ENCODE data around the gene BLVRB. TPM values are rescaled to one million over a fixed set of nuclear protein-coding genes. Genes with fewer than 3 reads are reported as not detected.
"Not testable (repeated sequence)": the region's sequence is repeated elsewhere in the genome, so short reads cannot be mapped to it uniquely, and the experiment has no call there.

The BLVRB gene
- total and polyA plus RNA-seq, 2 experiments from 2014 or later: 50.7 to 56.9 TPM

- Histone ChIP-seq H3K9me2 (ENCODE audit: insufficient read depth) (no peaks in the 10 kb centered on the region), H3K36me3 (ENCODE audit: low read depth) (no peaks in the 10 kb centered on the region), H3K27ac (peak overlapping the region; percentile 97), H4K20me1 (ENCODE audit: insufficient read depth) (no peaks in the 10 kb centered on the region), H3K9me3 (ENCODE audit: low read depth) (no peaks in the 10 kb centered on the region), H3K27me3 (replicated peaks; ENCODE audit: insufficient read depth) (no peaks in the 10 kb centered on the region), H3F3A (ENCODE audit: insufficient read depth) (peaks cover 37% of the 10 kb centered on the region), H2AFZ (peak overlapping the region; percentile 86), H3K79me2 (ENCODE audit: insufficient read depth) (peaks cover 12% of the 10 kb centered on the region; the same call in 1 of the 2 replicates), H3K4me1 (ENCODE audit: insufficient read depth) (peaks cover 16% of the 10 kb centered on the region), H3K4me2 (ENCODE audit: unreplicated experiment) (peak overlapping the region; percentile 97), H3K9ac (peak overlapping the region; percentile 96), H3K4me3 (peak overlapping the region; percentile 73)
- WGBS, 2 experiments (ENCODE audit: low coverage in 1 of 2, low lambda C conversion rate in 2 of 2, missing lambda C conversion rate in 2 of 2): 0 to 1% methylated on average over 16 to 31 of the region's 50 CpGs
- DNase-seq: peak; percentile 96
- TF ChIP-seq EZH2phosphoT487 (IDR thresholded peaks at IDR 0.05; ENCODE audit: insufficient read depth, low read depth): no peak
- no peak for TF ChIP-seq EZH2 (IDR thresholded peaks at IDR 0.05; ENCODE audit: insufficient read depth, poor library complexity, severe bottlenecking)
- in situ Hi-C loops (cut with MboI): no loop called here
Measured at GRCh38 chr19:40433391-40434216, 31.9 kb downstream of the BLVRB start.

DNA sequence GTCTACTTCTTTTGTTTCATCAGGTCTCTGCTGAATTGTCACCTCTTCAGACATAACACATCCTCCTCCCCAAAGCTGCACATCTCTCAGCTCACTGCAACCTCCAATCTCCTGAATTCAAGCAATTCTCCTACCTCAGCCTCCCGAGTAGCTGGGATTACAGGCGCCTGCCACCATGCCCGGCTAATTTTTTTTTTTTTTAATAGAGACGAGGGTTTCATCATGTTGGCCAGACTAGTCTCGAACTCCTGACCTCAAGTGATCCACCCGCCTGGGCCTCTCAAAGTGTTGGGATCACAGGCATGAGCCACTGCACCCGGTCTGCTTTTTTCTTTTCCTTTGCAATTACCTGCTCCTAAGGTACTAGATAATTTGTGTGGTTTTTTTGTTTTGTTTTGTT is 32.8 kb downstream of the BLVRB start:
- H3F3A ChIP-seq (ENCODE audit: insufficient read depth): peaks cover 37% of the 10 kb centered on the region
- H3K27me3 ChIP-seq (replicated peaks; ENCODE audit: insufficient read depth); H4K20me1 ChIP-seq (ENCODE audit: insufficient read depth); H3K9me3 ChIP-seq (ENCODE audit: low read depth); H3K9me2 ChIP-seq (ENCODE audit: insufficient read depth); H3K36me3 ChIP-seq (ENCODE audit: low read depth); in situ Hi-C loops (cut with MboI): not testable (repeated sequence)
- H3K4me2 ChIP-seq (ENCODE audit: unreplicated experiment): peak overlapping the region; percentile 97
- peaks cover 16% of the 10 kb centered on the region for H3K4me1 ChIP-seq (ENCODE audit: insufficient read depth)
- H3K4me3 ChIP-seq: peak overlapping the region; percentile 73
- H3K9ac ChIP-seq: peak overlapping the region; percentile 96
- H3K27ac ChIP-seq: peak overlapping the region; percentile 97
- H2AFZ ChIP-seq: peak overlapping the region; percentile 86
- DNase-seq: peak; percentile 18
- WGBS, 2 experiments (ENCODE audit: low coverage in 1 of 2, low lambda C conversion rate in 2 of 2, missing lambda C conversion rate in 2 of 2): 11 to 13% methylated on average over 7 of the region's 7 CpGs
- peaks cover 12% of the 10 kb centered on the region; the same call in 1 of the 2 replicates for H3K79me2 ChIP-seq (ENCODE audit: insufficient read depth)

GRCh38 chr19:40431698-40432097 is 33.8 kb downstream of the BLVRB start:
- H2AFZ ChIP-seq: no peak overlapping the region
- H3K79me2 ChIP-seq (ENCODE audit: insufficient read depth): peaks cover 12% of the 10 kb centered on the region; the same call in 1 of the 2 replicates
- no peaks in the 10 kb centered on the region for H3K36me3 ChIP-seq (ENCODE audit: low read depth)
- H3K9me3 ChIP-seq (ENCODE audit: low read depth): no peaks in the 10 kb centered on the region
- H3K4me3 ChIP-seq: no peak overlapping the region
- peaks cover 16% of the 10 kb centered on the region for H3K4me1 ChIP-seq (ENCODE audit: insufficient read depth)
- 91 to 92% methylated on average over 3 of the region's 3 CpGs for WGBS, 2 experiments (ENCODE audit: low coverage in 1 of 2, low lambda C conversion rate in 2 of 2, missing lambda C conversion rate in 2 of 2)
- TF ChIP-seq EZH2 (IDR thresholded peaks at IDR 0.05; ENCODE audit: insufficient read depth, poor library complexity, severe bottlenecking) (no peak), EZH2phosphoT487 (IDR thresholded peaks at IDR 0.05; ENCODE audit: insufficient read depth, low read depth) (no peak)
- H3K4me2 ChIP-seq (ENCODE audit: unreplicated experiment): no peak overlapping the region
- no peak overlapping the region for H3K9ac ChIP-seq
- no peak overlapping the region for H3K27ac ChIP-seq
- DNase-seq: no peak
- in situ Hi-C loops (cut with MboI): no loop called here
- peaks cover 37% of the 10 kb centered on the region for H3F3A ChIP-seq (ENCODE audit: insufficient read depth)
- no peaks in the 10 kb centered on the region for H3K27me3 ChIP-seq (replicated peaks; ENCODE audit: insufficient read depth)
- H4K20me1 ChIP-seq (ENCODE audit: insufficient read depth): no peaks in the 10 kb centered on the region
- H3K9me2 ChIP-seq (ENCODE audit: insufficient read depth): no peaks in the 10 kb centered on the region

GRCh38 chr19:40430242-40430641 is 35.3 kb downstream of the BLVRB start:
- in situ Hi-C loops (cut with MboI); H3K36me3 ChIP-seq (ENCODE audit: low read depth); DNase-seq; H3K27ac ChIP-seq; H4K20me1 ChIP-seq (ENCODE audit: insufficient read depth); H3K4me3 ChIP-seq; H3K9me3 ChIP-seq (ENCODE audit: low read depth); H3K9ac ChIP-seq; H3K4me2 ChIP-seq (ENCODE audit: unreplicated experiment); H3K27me3 ChIP-seq (replicated peaks; ENCODE audit: insufficient read depth); H2AFZ ChIP-seq; H3K9me2 ChIP-seq (ENCODE audit: insufficient read depth): not testable (repeated sequence)
- Histone ChIP-seq H3F3A (ENCODE audit: insufficient read depth) (peaks cover 35% of the 10 kb centered on the region), H3K79me2 (ENCODE audit: insufficient read depth) (peaks cover 13% of the 10 kb centered on the region; the same call in 1 of the 2 replicates), H3K4me1 (ENCODE audit: insufficient read depth) (peaks cover 16% of the 10 kb centered on the region)
- WGBS, 2 experiments (ENCODE audit: low coverage in 1 of 2, low lambda C conversion rate in 2 of 2, missing lambda C conversion rate in 2 of 2): 93 to 95% methylated on average over 10 of the region's 10 CpGs

DNA sequence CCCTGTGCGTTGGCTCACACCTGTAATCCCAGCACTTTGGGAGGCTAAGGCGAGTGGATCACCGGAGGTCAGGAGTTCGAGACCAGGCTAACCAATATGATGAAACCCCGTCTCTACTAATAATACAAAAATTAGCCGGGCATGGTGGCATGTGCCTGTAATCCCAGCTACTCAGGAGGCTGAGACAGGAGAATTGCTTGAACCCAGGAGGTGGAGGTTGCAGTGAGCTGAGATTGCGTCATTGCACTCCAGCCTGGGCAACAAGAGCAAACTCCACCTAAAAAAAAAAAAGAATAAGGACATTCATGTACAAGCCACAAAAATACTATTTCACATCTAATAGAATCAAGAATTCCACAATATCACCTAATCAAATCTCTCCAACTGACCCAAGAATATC is 37.3 kb downstream of the BLVRB start:
- H2AFZ ChIP-seq; H3K36me3 ChIP-seq (ENCODE audit: low read depth); H4K20me1 ChIP-seq (ENCODE audit: insufficient read depth); H3K9me3 ChIP-seq (ENCODE audit: low read depth); H3K4me3 ChIP-seq; H3K9ac ChIP-seq; H3K27ac ChIP-seq; H3K9me2 ChIP-seq (ENCODE audit: insufficient read depth); in situ Hi-C loops (cut with MboI); H3K27me3 ChIP-seq (replicated peaks; ENCODE audit: insufficient read depth); DNase-seq; H3K4me2 ChIP-seq (ENCODE audit: unreplicated experiment): not testable (repeated sequence)
- Histone ChIP-seq H3K4me1 (ENCODE audit: insufficient read depth) (peaks cover 18% of the 10 kb centered on the region), H3F3A (ENCODE audit: insufficient read depth) (peaks cover 28% of the 10 kb centered on the region), H3K79me2 (ENCODE audit: insufficient read depth) (peaks cover 33% of the 10 kb centered on the region)
- 91 to 93% methylated on average over 7 of the region's 7 CpGs for WGBS, 2 experiments (ENCODE audit: low coverage in 1 of 2, low lambda C conversion rate in 2 of 2, missing lambda C conversion rate in 2 of 2)

Measured in GM23248 (cell line).